Loucy (cell line): ENCODE measurements around the gene GALNT10.

Experiments used
- H2AFZ ChIP-seq: fragments of 200-600 bp; sonication (generic); 2 replicates; pipeline ENCODE4 v1.6.0; 2016; ENCODE audit warnings: antibody characterized with exemption, mild to moderate bottlenecking, low read length, moderate library complexity
- H3F3A ChIP-seq: fragments of 200-600 bp; 2 replicates; pipeline ENCODE4 v1.6.0; 2016; ENCODE audit warnings: antibody characterized with exemption, low read depth, mild to moderate bottlenecking
- H3K27me3 ChIP-seq: fragments of 200-600 bp; sonication (generic); 2 replicates; pipeline ENCODE4 v1.6.1; 2014; ENCODE audit warnings: low read length, mild to moderate bottlenecking; ENCODE audit not compliant: insufficient read depth, poor library complexity, severe bottlenecking
- H3K36me3 ChIP-seq: fragments of 200-600 bp; sonication (generic); 2 replicates; pipeline ENCODE4 v1.6.1; 2016; ENCODE audit warnings: low read length; ENCODE audit not compliant: insufficient read depth
- H3K4me1 ChIP-seq: fragments of 200-600 bp; sonication (generic); 2 replicates; pipeline ENCODE4 v1.5.1; 2014; ENCODE audit warnings: low read length, mild to moderate bottlenecking; ENCODE audit not compliant: insufficient read depth, poor library complexity, severe bottlenecking
- H3K4me2 ChIP-seq: fragments of 200-600 bp; sonication (generic); 2 replicates; pipeline ENCODE4 v1.6.0; 2014; ENCODE audit warnings: antibody characterized with exemption, low read length, low read depth, mild to moderate bottlenecking; ENCODE audit not compliant: poor library complexity, severe bottlenecking
- H3K4me3 ChIP-seq: fragments of 200-600 bp; sonication (generic); 2 replicates; pipeline ENCODE4 v1.5.1; 2014; ENCODE audit warnings: low read length, mild to moderate bottlenecking, mixed read lengths; ENCODE audit not compliant: poor library complexity, severe bottlenecking
- H3K79me2 ChIP-seq: fragments of 200-600 bp; sonication (generic); 2 replicates; pipeline ENCODE4 v1.6.1; 2014; ENCODE audit warnings: low read length; ENCODE audit not compliant: insufficient read depth
- H3K9ac ChIP-seq: fragments of 200-600 bp; sonication (generic); 2 replicates; pipeline ENCODE4 v1.6.0; 2014; ENCODE audit warnings: mild to moderate bottlenecking, low read depth, low read length, moderate library complexity; ENCODE audit not compliant: poor library complexity, severe bottlenecking
- H3K9me2 ChIP-seq: fragments of 200-600 bp; sonication (generic); replicated peaks from 2 replicates; pipeline ENCODE4 v1.6.1; 2016; ENCODE audit warnings: low read depth, low read length, mixed read lengths
- H3K9me3 ChIP-seq: fragments of 200-600 bp; sonication (generic); 2 replicates; pipeline ENCODE4 v1.6.1; 2014; ENCODE audit warnings: mild to moderate bottlenecking, antibody characterized with exemption, low read length, low read depth; ENCODE audit not compliant: insufficient read depth
- H4K20me1 ChIP-seq: fragments of 200-600 bp; sonication (generic); 2 replicates; pipeline ENCODE4 v1.6.0; 2014; ENCODE audit warnings: antibody characterized with exemption, low read length, mild to moderate bottlenecking; ENCODE audit not compliant: insufficient read depth, poor library complexity, severe bottlenecking
- CTCF ChIP-seq: fragments of 200-600 bp; sonication (generic); conservative IDR thresholded peaks from 2 replicates; pipeline ENCODE4 v1.5.1; 2014; ENCODE audit warnings: mild to moderate bottlenecking, antibody characterized with exemption, low read length
- EZH2phosphoT487 ChIP-seq: fragments of 200-600 bp; IDR thresholded peaks from 2 replicates; pipeline ENCODE4 v1.6.1; 2018; ENCODE audit warnings: antibody characterized with exemption, mild to moderate bottlenecking, moderate library complexity, borderline replicate concordance

GALNT10 gene

GRCh38 chr5:154402611-154403010, 212.1 kb downstream of the GALNT10 start:
- Histone ChIP-seq H2AFZ (no peak overlapping the region), H3F3A (no peaks in the 10 kb centered on the region), H3K4me3 (no peak overlapping the region), H3K9ac (no peak overlapping the region), H4K20me1 (no peaks in the 10 kb centered on the region), H3K4me2 (no peak overlapping the region), H3K4me1 (no peaks in the 10 kb centered on the region), H3K36me3 (no peaks in the 10 kb centered on the region), H3K27me3 (no peaks in the 10 kb centered on the region), H3K79me2 (no peaks in the 10 kb centered on the region), H3K9me3 (no peaks in the 10 kb centered on the region), H3K9me2 (no peaks in the 10 kb centered on the region)
- no peak for TF ChIP-seq EZH2phosphoT487
- TF ChIP-seq CTCF = no peak

GRCh38 chr5:154403234-154403633, 212.7 kb downstream of the GALNT10 start:
- H3K4me1 ChIP-seq = no peaks in the 10 kb centered on the region
- H3K9me2 ChIP-seq = no peaks in the 10 kb centered on the region
- no peaks in the 10 kb centered on the region for H4K20me1 ChIP-seq
- no peaks in the 10 kb centered on the region for H3K79me2 ChIP-seq
- H3K27me3 ChIP-seq = no peaks in the 10 kb centered on the region
- no peak overlapping the region for H3K4me3 ChIP-seq
- H3K36me3 ChIP-seq = no peaks in the 10 kb centered on the region
- H2AFZ ChIP-seq = no peak overlapping the region
- TF ChIP-seq EZH2phosphoT487 = no peak
- TF ChIP-seq CTCF = no peak
- no peak overlapping the region for H3K4me2 ChIP-seq
- no peaks in the 10 kb centered on the region for H3K9me3 ChIP-seq
- no peak overlapping the region for H3K9ac ChIP-seq
- H3F3A ChIP-seq = no peaks in the 10 kb centered on the region

DNA sequence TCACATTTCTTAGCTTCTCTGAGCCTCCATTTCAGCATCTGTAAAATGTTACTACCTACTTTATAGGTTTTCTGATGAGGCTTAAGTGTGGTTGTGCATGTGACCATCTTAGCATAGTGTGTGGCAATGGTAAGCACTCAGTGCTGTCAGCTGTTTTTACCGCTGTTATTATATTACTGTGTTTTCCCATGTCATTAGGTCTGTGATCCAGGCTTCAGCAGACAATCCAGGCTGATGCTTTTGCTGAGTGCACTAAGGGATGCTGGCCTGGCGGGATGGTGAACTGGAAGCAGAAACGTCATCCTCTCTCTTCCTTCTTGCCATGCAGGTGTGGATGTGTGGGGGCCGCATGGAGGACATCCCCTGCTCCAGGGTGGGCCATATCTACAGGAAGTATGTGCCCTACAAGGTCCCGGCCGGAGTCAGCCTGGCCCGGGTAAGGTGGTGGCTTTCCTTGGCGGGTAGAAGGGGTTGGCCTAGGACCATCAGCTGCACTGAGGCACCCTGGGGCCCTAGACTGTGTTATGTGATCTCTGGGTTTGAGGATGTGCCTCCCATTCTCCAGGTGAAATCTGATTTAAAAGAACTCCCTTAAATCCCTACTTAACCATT, 213.3 kb downstream of the GALNT10 start:
- Histone ChIP-seq H3K9me2 (no peaks in the 10 kb centered on the region), H3K9me3 (no peaks in the 10 kb centered on the region), H3K4me2 (no peak overlapping the region), H3K36me3 (no peaks in the 10 kb centered on the region), H2AFZ (no peak overlapping the region), H3K79me2 (no peaks in the 10 kb centered on the region), H3K27me3 (no peaks in the 10 kb centered on the region), H3K4me3 (no peak overlapping the region), H3K4me1 (no peaks in the 10 kb centered on the region), H3F3A (no peaks in the 10 kb centered on the region), H4K20me1 (no peaks in the 10 kb centered on the region), H3K9ac (no peak overlapping the region)
- TF ChIP-seq EZH2phosphoT487 = no peak
- no peak for TF ChIP-seq CTCF
